ENCODE data around the gene PRKCSH. TPM values are rescaled to one million over a fixed set of nuclear protein-coding genes. Genes with fewer than 3 reads are reported as not detected.

Gene PRKCSH
- total RNA-seq, 1 experiment from 2014 or later = 431 TPM

DNA sequence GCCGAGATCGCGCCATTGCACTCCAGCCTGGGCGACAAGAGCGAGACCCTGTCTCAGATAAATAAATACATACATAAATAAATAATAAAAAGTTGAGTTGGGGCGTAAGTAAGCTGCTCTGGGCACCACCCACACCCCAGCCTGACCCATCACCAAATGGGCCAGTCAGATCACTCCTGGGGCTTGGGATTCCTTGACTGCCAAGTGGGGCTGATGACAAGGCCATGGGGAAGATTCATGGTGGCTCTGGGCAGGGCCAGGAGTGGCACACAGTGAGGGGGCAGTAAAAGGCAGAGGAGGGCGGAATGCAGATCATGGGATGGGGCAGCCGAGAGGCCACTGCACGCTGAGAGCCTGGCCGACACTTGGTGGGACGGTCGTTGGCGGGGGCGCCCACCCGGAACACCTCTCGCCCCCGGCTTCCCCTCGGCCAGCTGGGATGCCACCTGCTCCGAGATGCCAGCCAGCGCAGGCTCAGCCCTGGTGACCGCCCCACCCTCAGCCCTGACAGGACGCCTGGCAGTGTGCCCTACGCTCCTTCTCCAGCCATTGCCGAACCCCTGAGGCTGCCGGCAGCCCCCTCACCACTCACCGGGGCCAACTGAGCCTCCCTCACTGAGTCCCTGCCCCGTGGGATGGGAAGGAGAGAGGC lies 59.3 kb downstream of the PRKCSH start:
- H3K27ac ChIP-seq (ENCODE audit: insufficient read length, low read depth, low read length) = no peak overlapping the region
- H3K4me1 ChIP-seq (ENCODE audit: insufficient read depth, low read length) = no peaks in the 10 kb centered on the region
- H2BK15ac ChIP-seq (ENCODE audit: low read depth, low read length) = no peak overlapping the region
- H3K36me3 Mint-ChIP-seq (ENCODE audit: insufficient read depth in 1 of 3, low read depth in 3 of 3) = peaks cover 2 to 27% (median 12%) of the 10 kb centered on the region in 3 experiments; a peak in 4 of 7 replicates
- H3K27me3 Mint-ChIP-seq (ENCODE audit: low read depth) = no peaks in the 10 kb centered on the region
- no peak overlapping the region for H3K23ac ChIP-seq (ENCODE audit: insufficient read length, low read depth, low read length)
- no peak overlapping the region for H3K9ac ChIP-seq (ENCODE audit: extremely low read depth, insufficient read length, low read length)
- no peak overlapping the region for H3K4me2 ChIP-seq (ENCODE audit: insufficient read depth, insufficient read length, low read length)
- no peak overlapping the region for H2BK120ac ChIP-seq (ENCODE audit: low read depth, low read length, poor library complexity, severe bottlenecking)
- H2BK5ac ChIP-seq (ENCODE audit: insufficient read length, low read length) = no peak overlapping the region
- H2BK12ac ChIP-seq (ENCODE audit: insufficient read length, low read depth, low read length) = no peak overlapping the region
- no peak overlapping the region for H3K18ac ChIP-seq (ENCODE audit: insufficient read length, low read depth, low read length)
- no peaks in the 10 kb centered on the region for H3K79me1 ChIP-seq (ENCODE audit: insufficient read depth, low read depth, low read length, poor library complexity, severe bottlenecking)
- no peaks in the 10 kb centered on the region for H4K20me1 ChIP-seq (ENCODE audit: control insufficient read depth, insufficient read depth, insufficient read length)
- H4K8ac ChIP-seq (replicated peaks; ENCODE audit: insufficient read length, low read depth, low read length) = no peak overlapping the region
- H2BK20ac ChIP-seq (ENCODE audit: low read depth, low read length, poor library complexity, severe bottlenecking) = no peak overlapping the region
- H2AK5ac ChIP-seq (ENCODE audit: insufficient read length, low read length) = no peak overlapping the region
- no CpG with 5 or more reads among the region's 27 CpGs for WGBS (ENCODE audit: extremely low coverage, insufficient read length, low lambda C conversion rate)
- H3K4ac ChIP-seq (ENCODE audit: low read depth, low read length) = no peak overlapping the region
- no peaks in the 10 kb centered on the region for H3K9me3 Mint-ChIP-seq
- no peak overlapping the region for H4K91ac ChIP-seq (ENCODE audit: insufficient read length, low read depth, low read length)
- H3K4me1 Mint-ChIP-seq = peaks cover 2 to 5% of the 10 kb centered on the region in 2 experiments; a peak in 3 of 4 replicates
- no peak overlapping the region for H3K14ac ChIP-seq (ENCODE audit: insufficient read depth, low read length)
- H3K27me3 ChIP-seq (ENCODE audit: insufficient read depth, low read length) = no peaks in the 10 kb centered on the region
- H3K56ac ChIP-seq (ENCODE audit: insufficient read length, low read depth, low read length) = no peak overlapping the region
- H4K5ac ChIP-seq (ENCODE audit: insufficient read length, low read depth, low read length) = no peak overlapping the region
- H2AFZ ChIP-seq (ENCODE audit: low read length) = no peak overlapping the region
- H3K27ac Mint-ChIP-seq = no peak overlapping the region
- H3T11ph ChIP-seq (ENCODE audit: low read length) = no peak overlapping the region
- H3K79me2 ChIP-seq (ENCODE audit: insufficient read depth, low read length) = no peaks in the 10 kb centered on the region
- H3K4me3 Mint-ChIP-seq = no peak overlapping the region
- DNase-seq = no peak
- H3K9me3 ChIP-seq (ENCODE audit: control insufficient read depth, low read depth, low read length) = no peaks in the 10 kb centered on the region
- peaks cover 3% of the 10 kb centered on the region for H3K23me2 ChIP-seq (ENCODE audit: insufficient read length, low read depth, low read length, poor library complexity, severe bottlenecking)
- TF ChIP-seq, protein P1, sequence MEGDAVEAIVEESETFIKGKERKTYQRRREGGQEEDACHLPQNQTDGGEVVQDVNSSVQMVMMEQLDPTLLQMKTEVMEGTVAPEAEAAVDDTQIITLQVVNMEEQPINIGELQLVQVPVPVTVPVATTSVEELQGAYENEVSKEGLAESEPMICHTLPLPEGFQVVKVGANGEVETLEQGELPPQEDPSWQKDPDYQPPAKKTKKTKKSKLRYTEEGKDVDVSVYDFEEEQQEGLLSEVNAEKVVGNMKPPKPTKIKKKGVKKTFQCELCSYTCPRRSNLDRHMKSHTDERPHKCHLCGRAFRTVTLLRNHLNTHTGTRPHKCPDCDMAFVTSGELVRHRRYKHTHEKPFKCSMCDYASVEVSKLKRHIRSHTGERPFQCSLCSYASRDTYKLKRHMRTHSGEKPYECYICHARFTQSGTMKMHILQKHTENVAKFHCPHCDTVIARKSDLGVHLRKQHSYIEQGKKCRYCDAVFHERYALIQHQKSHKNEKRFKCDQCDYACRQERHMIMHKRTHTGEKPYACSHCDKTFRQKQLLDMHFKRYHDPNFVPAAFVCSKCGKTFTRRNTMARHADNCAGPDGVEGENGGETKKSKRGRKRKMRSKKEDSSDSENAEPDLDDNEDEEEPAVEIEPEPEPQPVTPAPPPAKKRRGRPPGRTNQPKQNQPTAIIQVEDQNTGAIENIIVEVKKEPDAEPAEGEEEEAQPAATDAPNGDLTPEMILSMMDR (conservative IDR thresholded peaks at IDR 0.05) = no peak

All from H9 (cell line).